BJ (cell line): ENCODE results near the gene PTPRB. TPM values are rescaled to one million over a fixed set of nuclear protein-coding genes. Genes with fewer than 3 reads are reported as not detected.
A peak's percentile ranks its signal among the peaks of the same experiment; 100 is the strongest.

ENCODE experiments used
- CTCF ChIA-PET: fragments of 350-600 bp; formaldehyde crosslinking; extraction: SDS; loops from one replicate; lab custom pipeline; 2021; ENCODE audit warnings: antibody characterized with exemption, inconsistent platforms; lab: Yijun Ruan, JAX
- POLR2A ChIA-PET: fragments of 300-600 bp; sonication (Branson Sonifier 250); formaldehyde crosslinking; extraction: SDS; loops from one replicate; lab custom pipeline; 2021; ENCODE audit warnings: antibody characterized with exemption; lab: Charles Lee
- DNase-seq: peaks from one replicate; pipeline ENCODE4 v3.0.0-alpha.2; 2011; ENCODE audit warnings: low read depth
- H3K27me3 ChIP-seq: 2 replicates; pipeline ENCODE4 v1.6.0; 2011; ENCODE audit warnings: low read length; ENCODE audit not compliant: control insufficient read depth, insufficient read depth
- H3K36me3 ChIP-seq: 2 replicates; pipeline ENCODE4 v1.5.1; 2011; ENCODE audit warnings: low read length; ENCODE audit not compliant: control insufficient read depth, insufficient read depth
- H3K4me3 ChIP-seq: 2 replicates; pipeline ENCODE4 v1.5.1; 2011; ENCODE audit warnings: low read depth, mild to moderate bottlenecking, control low read depth, low read length
- polyA plus RNA-seq: library from polyadenylated mRNA; depleted of rRNA; stranded (reverse); fragments of >200 nt; gene quantifications from 2 replicates; pipeline ENCODE4 v1.2.3, GENCODE V29; 2011
- TF ChIP-seq, protein P1 (sequence below): IDR thresholded peaks from 2 replicates; pipeline ENCODE4 v1.5.1; 2011; ENCODE audit warnings: low read depth, mild to moderate bottlenecking, control low read depth, inconsistent platforms, low read length, moderate library complexity; ENCODE audit not compliant: insufficient read depth

The PTPRB gene
- polyA plus RNA-seq, 1 experiment: 1.7 TPM

- ChIA-PET POLR2A (no interaction called here), CTCF (no interaction called here)
- no peak overlapping the region for H3K4me3 ChIP-seq
- no peak for DNase-seq
- H3K27me3 ChIP-seq: no peaks in the 10 kb centered on the region
- TF ChIP-seq, protein P1, sequence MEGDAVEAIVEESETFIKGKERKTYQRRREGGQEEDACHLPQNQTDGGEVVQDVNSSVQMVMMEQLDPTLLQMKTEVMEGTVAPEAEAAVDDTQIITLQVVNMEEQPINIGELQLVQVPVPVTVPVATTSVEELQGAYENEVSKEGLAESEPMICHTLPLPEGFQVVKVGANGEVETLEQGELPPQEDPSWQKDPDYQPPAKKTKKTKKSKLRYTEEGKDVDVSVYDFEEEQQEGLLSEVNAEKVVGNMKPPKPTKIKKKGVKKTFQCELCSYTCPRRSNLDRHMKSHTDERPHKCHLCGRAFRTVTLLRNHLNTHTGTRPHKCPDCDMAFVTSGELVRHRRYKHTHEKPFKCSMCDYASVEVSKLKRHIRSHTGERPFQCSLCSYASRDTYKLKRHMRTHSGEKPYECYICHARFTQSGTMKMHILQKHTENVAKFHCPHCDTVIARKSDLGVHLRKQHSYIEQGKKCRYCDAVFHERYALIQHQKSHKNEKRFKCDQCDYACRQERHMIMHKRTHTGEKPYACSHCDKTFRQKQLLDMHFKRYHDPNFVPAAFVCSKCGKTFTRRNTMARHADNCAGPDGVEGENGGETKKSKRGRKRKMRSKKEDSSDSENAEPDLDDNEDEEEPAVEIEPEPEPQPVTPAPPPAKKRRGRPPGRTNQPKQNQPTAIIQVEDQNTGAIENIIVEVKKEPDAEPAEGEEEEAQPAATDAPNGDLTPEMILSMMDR: no peak
- H3K36me3 ChIP-seq: no peaks in the 10 kb centered on the region
Observed at GRCh38 chr12:70551731-70552130, 85.5 kb downstream of the PTPRB start.

- H3K4me3 ChIP-seq: no peak overlapping the region
- H3K36me3 ChIP-seq: no peaks in the 10 kb centered on the region
- H3K27me3 ChIP-seq: no peaks in the 10 kb centered on the region
- TF ChIP-seq, protein P1: no peak
- ChIA-PET POLR2A (no interaction called here), CTCF (interaction anchor here (0.7 to 1.3 kb wide), 4 partner anchors 27 to 649 kb away, joined by 3 to 5 read pairs (median 3); no protein-coding TSS in a partner anchor)
- DNase-seq: no peak
Observed at GRCh38 chr12:70550180-70550577, 87.0 kb downstream of the PTPRB start.

DNA sequence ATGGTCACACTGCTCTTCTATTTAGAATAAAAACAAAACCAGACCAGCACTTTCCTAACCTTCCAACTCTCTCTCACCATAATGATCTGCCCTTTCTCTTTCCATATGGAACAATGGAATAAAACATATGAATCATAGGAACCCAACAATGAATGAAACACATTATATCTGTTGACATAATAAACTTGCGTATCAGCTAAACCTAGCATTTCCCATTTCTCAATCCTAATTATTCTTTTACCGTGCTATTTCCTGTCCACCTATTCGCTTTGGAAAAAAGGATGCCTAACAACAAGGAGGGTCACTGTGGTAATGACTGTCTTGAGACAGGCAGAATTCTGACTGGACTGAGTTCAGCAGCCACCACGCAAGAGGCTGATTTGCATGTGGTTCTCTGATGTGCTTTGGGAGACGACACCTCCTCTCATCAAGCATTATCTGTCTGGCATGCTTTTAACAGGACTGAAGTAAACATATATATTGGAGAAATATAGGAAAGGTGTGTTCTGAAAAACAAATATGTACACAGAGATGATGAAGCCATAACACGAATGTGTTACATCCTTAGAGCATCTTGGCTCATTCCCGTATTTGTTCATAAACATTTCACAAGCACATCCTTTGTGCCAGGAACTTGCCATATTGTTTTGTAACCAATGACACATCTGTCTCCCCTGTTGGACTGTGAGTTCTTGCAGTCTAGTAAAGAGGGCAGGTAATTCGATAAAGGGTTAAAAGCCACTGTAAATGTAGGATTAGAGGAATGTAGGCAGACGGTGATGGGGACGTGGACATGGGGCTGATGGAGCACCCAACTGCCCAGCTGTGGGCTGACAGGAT lies 87.7 kb downstream of the PTPRB start:
- H3K36me3 ChIP-seq: no peaks in the 10 kb centered on the region
- no peak for DNase-seq
- TF ChIP-seq, protein P1: no peak
- no peak overlapping the region for H3K4me3 ChIP-seq
- POLR2A ChIA-PET: no interaction called here
- H3K27me3 ChIP-seq: no peaks in the 10 kb centered on the region
- CTCF ChIA-PET: interaction anchor here (1.1 to 1.5 kb wide), 2 partner anchors 11 to 19 kb away, joined by 4 read pairs; no protein-coding TSS in a partner anchor

GRCh38 chr12:70543444-70543843 lies 93.8 kb downstream of the PTPRB start:
- Histone ChIP-seq H3K36me3 (no peaks in the 10 kb centered on the region), H3K4me3 (no peak overlapping the region), H3K27me3 (no peaks in the 10 kb centered on the region)
- peak; percentile 76 for DNase-seq
- ChIA-PET POLR2A (no interaction called here), CTCF (interaction anchor here (0.6 to 1.1 kb wide), 5 partner anchors 10 to 549 kb away, joined by 3 to 5 read pairs (median 3); no protein-coding TSS in a partner anchor)
- TF ChIP-seq, protein P1: no peak

- Histone ChIP-seq H3K36me3 (no peaks in the 10 kb centered on the region), H3K27me3 (no peaks in the 10 kb centered on the region), H3K4me3 (no peak overlapping the region)
- CTCF ChIA-PET: no interaction called here
- no peak for DNase-seq
- TF ChIP-seq, protein P1: no peak
- POLR2A ChIA-PET: no interaction called here
Observed at GRCh38 chr12:70540996-70541395, 96.2 kb downstream of the PTPRB start.
